ENCODE results near the gene IL1R2. TPM values are rescaled to one million over a fixed set of nuclear protein-coding genes. Genes with fewer than 3 reads are reported as not detected.
A peak's percentile ranks its signal among the peaks of the same experiment; 100 is the strongest.

IL1R2 gene
- total and polyA plus RNA-seq, 2 of the 13 experiments (the other 11 are each of a cell fraction or from before 2014, with no cell fraction given): 3.6 to 7.3 TPM

DNA sequence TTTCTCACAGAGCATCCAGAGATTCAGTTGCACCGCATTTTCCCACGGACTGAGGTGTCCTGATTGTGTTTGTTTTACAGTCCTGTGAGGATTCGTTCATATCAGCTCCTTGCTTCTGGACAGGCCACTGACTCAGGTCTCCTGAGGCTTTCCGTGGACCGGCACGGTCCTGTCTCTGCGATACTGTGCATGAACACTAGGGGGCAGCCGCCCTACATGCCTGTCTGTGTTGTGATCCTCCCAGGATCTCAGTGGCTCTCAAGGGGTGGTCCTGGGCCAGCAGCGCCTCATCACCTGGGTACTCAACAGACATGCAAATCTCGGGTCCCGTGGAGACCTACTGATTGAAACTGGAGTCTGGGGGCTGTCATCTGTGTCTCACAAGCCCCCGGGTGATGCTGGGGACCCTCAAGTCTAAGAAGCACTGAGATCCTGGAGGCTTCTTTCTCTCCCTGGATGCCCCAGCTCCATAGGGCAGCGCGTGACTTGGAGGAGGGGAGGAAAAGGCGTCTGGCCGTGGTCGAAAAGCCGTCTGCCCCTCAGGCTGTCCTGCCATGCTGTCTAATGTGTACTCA is 28.9 kb downstream of the IL1R2 start (continued):
- TF ChIP-seq, protein P1, sequence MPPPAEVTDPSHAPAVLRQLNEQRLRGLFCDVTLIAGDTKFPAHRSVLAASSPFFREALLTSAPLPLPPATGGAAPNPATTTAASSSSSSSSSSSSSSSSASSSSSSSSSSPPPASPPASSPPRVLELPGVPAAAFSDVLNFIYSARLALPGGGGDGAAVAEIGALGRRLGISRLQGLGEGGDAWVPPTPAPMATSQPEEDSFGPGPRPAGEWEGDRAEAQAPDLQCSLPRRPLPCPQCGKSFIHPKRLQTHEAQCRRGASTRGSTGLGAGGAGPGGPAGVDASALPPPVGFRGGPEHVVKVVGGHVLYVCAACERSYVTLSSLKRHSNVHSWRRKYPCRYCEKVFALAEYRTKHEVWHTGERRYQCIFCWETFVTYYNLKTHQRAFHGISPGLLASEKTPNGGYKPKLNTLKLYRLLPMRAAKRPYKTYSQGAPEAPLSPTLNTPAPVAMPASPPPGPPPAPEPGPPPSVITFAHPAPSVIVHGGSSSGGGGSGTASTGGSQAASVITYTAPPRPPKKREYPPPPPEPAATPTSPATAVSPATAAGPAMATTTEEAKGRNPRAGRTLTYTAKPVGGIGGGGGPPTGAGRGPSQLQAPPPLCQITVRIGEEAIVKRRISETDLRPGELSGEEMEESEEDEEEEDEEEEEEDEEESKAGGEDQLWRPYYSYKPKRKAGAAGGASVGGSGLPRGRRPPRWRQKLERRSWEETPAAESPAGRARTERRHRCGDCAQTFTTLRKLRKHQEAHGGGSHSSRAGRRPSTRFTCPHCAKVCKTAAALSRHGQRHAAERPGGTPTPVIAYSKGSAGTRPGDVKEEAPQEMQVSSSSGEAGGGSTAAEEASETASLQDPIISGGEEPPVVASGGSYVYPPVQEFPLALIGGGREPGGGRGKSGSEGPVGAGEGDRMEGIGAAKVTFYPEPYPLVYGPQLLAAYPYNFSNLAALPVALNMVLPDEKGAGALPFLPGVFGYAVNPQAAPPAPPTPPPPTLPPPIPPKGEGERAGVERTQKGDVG (CRISPR knock-in tag; IDR thresholded peaks at IDR 0.05; ENCODE audit: borderline replicate concordance): peak; percentile 72
- TF ChIP-seq THAP11 (CRISPR knock-in tag; IDR thresholded peaks at IDR 0.05) (peak; percentile 66), POGZ (CRISPR knock-in tag; IDR thresholded peaks at IDR 0.05) (peak; percentile 66), FOXK2 (IDR thresholded peaks at IDR 0.05) (no peak), ZNF792 (CRISPR knock-in tag; IDR thresholded peaks at IDR 0.05) (peak; percentile 74; the same call in 1 of the 2 replicates), NFATC3 (CRISPR knock-in tag; IDR thresholded peaks at IDR 0.05) (peak; percentile 70), FIP1L1 (IDR thresholded peaks at IDR 0.05; ENCODE audit: borderline replicate concordance, insufficient read depth, low read depth, low read length) (0 out of 2 replicates have a peak, but pooled peaks have one; percentile 46), ZNF17 (CRISPR knock-in tag; IDR thresholded peaks at IDR 0.05) (no peak), ZNF124 (CRISPR knock-in tag; IDR thresholded peaks at IDR 0.05) (0 out of 2 replicates have a peak, but pooled peaks have one; percentile 50), NFE2L2 (IDR thresholded peaks at IDR 0.05; ENCODE audit: low read length) (no peak), SALL2 (CRISPR knock-in tag; IDR thresholded peaks at IDR 0.05) (0 out of 2 replicates have a peak, but pooled peaks have one; percentile 30), CBX5 (CRISPR knock-in tag; IDR thresholded peaks at IDR 0.05; ENCODE audit: borderline replicate concordance) (peak; percentile 96; the same call in 1 of the 2 replicates), CBFB (CRISPR knock-in tag; IDR thresholded peaks at IDR 0.05) (0 out of 2 replicates have a peak, but pooled peaks have one; percentile 30), FOXP4 (CRISPR knock-in tag; IDR thresholded peaks at IDR 0.05) (peak; percentile 80), SOX5 (CRISPR knock-in tag; IDR thresholded peaks at IDR 0.05; ENCODE audit: borderline replicate concordance) (peak; percentile 72), EED (CRISPR knock-in tag; IDR thresholded peaks at IDR 0.05) (peak; percentile 86; the same call in 1 of the 2 replicates), FOXA1 (IDR thresholded peaks at IDR 0.05) (no peak), FOXA1 (CRISPR knock-in tag; IDR thresholded peaks at IDR 0.05) (peak; percentile 44)
- TF ChIP-seq, protein P2, sequence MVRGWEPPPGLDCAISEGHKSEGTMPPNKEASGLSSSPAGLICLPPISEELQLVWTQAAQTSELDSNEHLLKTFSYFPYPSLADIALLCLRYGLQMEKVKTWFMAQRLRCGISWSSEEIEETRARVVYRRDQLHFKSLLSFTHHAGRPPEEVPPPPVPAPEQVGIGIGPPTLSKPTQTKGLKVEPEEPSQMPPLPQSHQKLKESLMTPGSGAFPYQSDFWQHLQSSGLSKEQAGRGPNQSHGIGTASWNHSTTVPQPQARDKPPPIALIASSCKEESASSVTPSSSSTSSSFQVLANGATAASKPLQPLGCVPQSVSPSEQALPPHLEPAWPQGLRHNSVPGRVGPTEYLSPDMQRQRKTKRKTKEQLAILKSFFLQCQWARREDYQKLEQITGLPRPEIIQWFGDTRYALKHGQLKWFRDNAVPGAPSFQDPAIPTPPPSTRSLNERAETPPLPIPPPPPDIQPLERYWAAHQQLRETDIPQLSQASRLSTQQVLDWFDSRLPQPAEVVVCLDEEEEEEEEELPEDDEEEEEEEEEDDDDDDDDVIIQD (CRISPR knock-in tag; IDR thresholded peaks at IDR 0.05; ENCODE audit: low read depth): peak; percentile 72
- TF ChIP-seq, protein P3, sequence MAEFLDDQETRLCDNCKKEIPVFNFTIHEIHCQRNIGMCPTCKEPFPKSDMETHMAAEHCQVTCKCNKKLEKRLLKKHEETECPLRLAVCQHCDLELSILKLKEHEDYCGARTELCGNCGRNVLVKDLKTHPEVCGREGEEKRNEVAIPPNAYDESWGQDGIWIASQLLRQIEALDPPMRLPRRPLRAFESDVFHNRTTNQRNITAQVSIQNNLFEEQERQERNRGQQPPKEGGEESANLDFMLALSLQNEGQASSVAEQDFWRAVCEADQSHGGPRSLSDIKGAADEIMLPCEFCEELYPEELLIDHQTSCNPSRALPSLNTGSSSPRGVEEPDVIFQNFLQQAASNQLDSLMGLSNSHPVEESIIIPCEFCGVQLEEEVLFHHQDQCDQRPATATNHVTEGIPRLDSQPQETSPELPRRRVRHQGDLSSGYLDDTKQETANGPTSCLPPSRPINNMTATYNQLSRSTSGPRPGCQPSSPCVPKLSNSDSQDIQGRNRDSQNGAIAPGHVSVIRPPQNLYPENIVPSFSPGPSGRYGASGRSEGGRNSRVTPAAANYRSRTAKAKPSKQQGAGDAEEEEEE (CRISPR knock-in tag; IDR thresholded peaks at IDR 0.05; ENCODE audit: borderline replicate concordance): peak; percentile 83; the same call in 1 of the 2 replicates
- TF ChIP-seq, protein P4, sequence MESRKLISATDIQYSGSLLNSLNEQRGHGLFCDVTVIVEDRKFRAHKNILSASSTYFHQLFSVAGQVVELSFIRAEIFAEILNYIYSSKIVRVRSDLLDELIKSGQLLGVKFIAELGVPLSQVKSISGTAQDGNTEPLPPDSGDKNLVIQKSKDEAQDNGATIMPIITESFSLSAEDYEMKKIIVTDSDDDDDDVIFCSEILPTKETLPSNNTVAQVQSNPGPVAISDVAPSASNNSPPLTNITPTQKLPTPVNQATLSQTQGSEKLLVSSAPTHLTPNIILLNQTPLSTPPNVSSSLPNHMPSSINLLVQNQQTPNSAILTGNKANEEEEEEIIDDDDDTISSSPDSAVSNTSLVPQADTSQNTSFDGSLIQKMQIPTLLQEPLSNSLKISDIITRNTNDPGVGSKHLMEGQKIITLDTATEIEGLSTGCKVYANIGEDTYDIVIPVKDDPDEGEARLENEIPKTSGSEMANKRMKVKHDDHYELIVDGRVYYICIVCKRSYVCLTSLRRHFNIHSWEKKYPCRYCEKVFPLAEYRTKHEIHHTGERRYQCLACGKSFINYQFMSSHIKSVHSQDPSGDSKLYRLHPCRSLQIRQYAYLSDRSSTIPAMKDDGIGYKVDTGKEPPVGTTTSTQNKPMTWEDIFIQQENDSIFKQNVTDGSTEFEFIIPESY (CRISPR knock-in tag; IDR thresholded peaks at IDR 0.05): peak; percentile 49
